ENCODE results near the gene LPAR1. TPM values are rescaled to one million over a fixed set of nuclear protein-coding genes. Genes with fewer than 3 reads are reported as not detected.

LPAR1 gene
- total and polyA plus RNA-seq, 2 of the 8 experiments (the other 6 are each of a cell fraction or from before 2014, with no cell fraction given): 3.4 to 5.1 TPM

DNA sequence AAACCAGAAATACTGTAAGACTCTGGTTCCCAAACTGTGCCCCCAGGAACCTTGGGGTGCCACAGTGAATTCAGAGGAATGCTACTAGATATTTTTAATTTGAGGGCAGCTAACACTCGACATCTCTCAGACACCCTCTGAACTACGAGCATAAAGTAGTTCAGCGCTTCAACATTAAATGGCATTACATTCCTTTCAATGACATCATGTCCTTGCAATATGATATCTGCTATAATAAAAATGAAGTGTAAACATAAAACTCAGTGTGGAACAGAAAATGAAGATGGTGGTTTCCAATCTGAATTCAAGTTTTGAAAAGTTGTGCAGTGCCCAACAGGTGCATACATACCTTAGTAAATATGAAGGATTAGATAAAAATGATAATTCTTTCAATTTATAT is 116.1 kb downstream of the LPAR1 start (continued):
- no peak for TF ChIP-seq RXRA (IDR thresholded peaks at IDR 0.05; ENCODE audit: insufficient read depth, low read depth, low read length)
- no peak for TF ChIP-seq PHF8 (conservative IDR thresholded peaks at IDR 0.05; ENCODE audit: low read depth, low read length)
- no peak for TF ChIP-seq CHD1 (IDR thresholded peaks at IDR 0.05; ENCODE audit: low read depth, low read length)
- TF ChIP-seq ZNF274 (IDR thresholded peaks at IDR 0.05; ENCODE audit: borderline replicate concordance, extremely low read depth, low read length): no peak
- TF ChIP-seq EGR1 (IDR thresholded peaks at IDR 0.05; ENCODE audit: borderline replicate concordance, low read depth, low read length): no peak
- no peak for TF ChIP-seq POLR2AphosphoS5 (IDR thresholded peaks at IDR 0.05; ENCODE audit: low read depth, low read length)
